SIG-M5 treated with dmso at 0.1 percent for 504 hours (cell line): ENCODE results near the gene DTWD2.

Source experiments
- DNase-seq: peaks from one replicate; lab custom pipeline; 2025; ENCODE audit not compliant: unreplicated experiment; lab: John Stamatoyannopoulos, UW

DTWD2 gene

GRCh38 chr5:118987988-118988865 is at the start of gene DTWD2:
DTWD2 (minus strand) TSS chr5:118988547; CDS start chr5:118988511, 36 bp downstream.
- DNase-seq, result peak; percentile 92

- no peak for DNase-seq
These were observed 49.3 kb upstream of the DTWD2 start for GRCh38 chr5:119037496-119038215.

GRCh38 chr5:119036101-119036762 is 47.9 kb upstream of the DTWD2 start:
- DNase-seq, result no peak

- DNase-seq, result no peak
These were observed 44.8 kb upstream of the DTWD2 start for GRCh38 chr5:119033135-119033534.

- peak; percentile 76 for DNase-seq
These were observed 44.3 kb upstream of the DTWD2 start for GRCh38 chr5:119032656-119033055.

- DNase-seq, result no peak
These were observed 43.6 kb upstream of the DTWD2 start for GRCh38 chr5:119031905-119032304.

- DNase-seq, result no peak
These were observed 42.9 kb upstream of the DTWD2 start for GRCh38 chr5:119031011-119031886.

- no peak for DNase-seq
These were observed 40.2 kb upstream of the DTWD2 start for GRCh38 chr5:119028575-119028974.

- DNase-seq, result no peak
These were observed 34.4 kb upstream of the DTWD2 start for GRCh38 chr5:119022773-119023172.

- peak; percentile 76 for DNase-seq
These were observed 33.8 kb upstream of the DTWD2 start for GRCh38 chr5:119022017-119022745.

GRCh38 chr5:119021149-119021732 is 32.9 kb upstream of the DTWD2 start:
- DNase-seq, result no peak

GRCh38 chr5:119019949-119020348 is 31.6 kb upstream of the DTWD2 start:
- DNase-seq, result no peak

GRCh38 chr5:119019501-119019900 is 31.2 kb upstream of the DTWD2 start:
- DNase-seq, result peak; percentile 72

GRCh38 chr5:119017994-119018393 is 29.6 kb upstream of the DTWD2 start:
- DNase-seq, result no peak

- peak; percentile 80 for DNase-seq
These were observed 27.9 kb upstream of the DTWD2 start for GRCh38 chr5:119016125-119016774.

- DNase-seq, result no peak
These were observed 22.8 kb upstream of the DTWD2 start for GRCh38 chr5:119011186-119011585.

GRCh38 chr5:119010206-119010605 is 21.9 kb upstream of the DTWD2 start:
- DNase-seq, result no peak

- DNase-seq, result no peak
These were observed 20.8 kb upstream of the DTWD2 start for GRCh38 chr5:119009131-119009530.

GRCh38 chr5:118999696-119000095 is 11.3 kb upstream of the DTWD2 start:
- no peak for DNase-seq
